Kidney (tissue), 14 donors: ENCODE measurements around the gene GDE1. TPM values are rescaled to one million over a fixed set of nuclear protein-coding genes. Genes with fewer than 3 reads are reported as not detected.

Source experiments
- DNase-seq, 5 donors: peaks; one replicate each; pipeline ENCODE4 v3.0.0-alpha.2; 2013 to 2020
- FAIRE-seq: peaks from 2 replicates; lab custom pipeline; 2012; peaks lifted over from hg19 to GRCh38; lab: Jason Lieb, UNC
- H3K27ac ChIP-seq, 2 donors: one replicate each; pipeline ENCODE4 v1.7.0; 2013; ENCODE audit warnings: low read depth in 2 of 2, low read length in 2 of 2, inconsistent platforms in 1 of 2
- H3K27me3 ChIP-seq: one replicate; pipeline ENCODE4 v1.7.1; 2013; ENCODE audit warnings: low read length, inconsistent platforms; ENCODE audit not compliant: control insufficient read depth, insufficient read depth
- H3K36me3 ChIP-seq, 3 donors: one replicate each; pipeline versions ENCODE4 v1.7.0 to v1.7.1; 2013; ENCODE audit warnings: low read length in 3 of 3, control low read depth in 1 of 3, inconsistent platforms in 1 of 3; ENCODE audit not compliant: insufficient read depth in 3 of 3, control insufficient read depth in 2 of 3
- H3K4me1 ChIP-seq, 3 donors: one replicate each; pipeline versions ENCODE4 v1.7.0 to v1.7.1; 2013; ENCODE audit warnings: low read length in 3 of 3, inconsistent platforms in 1 of 3, low read depth in 1 of 3; ENCODE audit not compliant: control insufficient read depth in 2 of 3, insufficient read depth in 2 of 3
- H3K4me3 ChIP-seq, 3 donors: one replicate each; pipeline versions ENCODE4 v1.7.0 to v1.8.1; 2013; ENCODE audit warnings: low read length in 3 of 3, control low read depth in 1 of 3, inconsistent platforms in 1 of 3
- H3K9ac ChIP-seq, 3 donors: one replicate each; pipeline versions ENCODE4 v1.7.0 to v1.7.1; 2013; ENCODE audit warnings: low read length in 3 of 3, control low read depth in 1 of 3, inconsistent platforms in 1 of 3
- H3K9me3 ChIP-seq, 3 donors: one replicate each; pipeline versions ENCODE4 v1.7.0 to v1.7.1; 2013; ENCODE audit warnings: low read length in 3 of 3, control low read depth in 1 of 3, inconsistent platforms in 1 of 3; ENCODE audit not compliant: control insufficient read depth in 2 of 3, insufficient read depth in 1 of 3
- CTCF ChIP-seq: IDR thresholded peaks from 3 replicates; pipeline ENCODE4 v1.5.1; 2012; ENCODE audit warnings: mild to moderate bottlenecking, moderate library complexity, borderline replicate concordance; ENCODE audit not compliant: insufficient read depth; ENCODE audit errors: extremely low read depth
- intact Hi-C: fragments of 100-400 bp; cut with DNase I; formaldehyde crosslinking; loops from one replicate; pipeline ENCODE4 v1.11.1; 2022
- polyA plus RNA-seq: library from polyadenylated mRNA; stranded (reverse); fragments of 350-450 nt; fragmentation: Illumina TruSeq; extraction: RNeasy Lipid Tissue Mini Kit (QIAGEN cat#74804); gene quantifications from one replicate; pipeline ENCODE4 v1.2.3, GENCODE V29; 2014; ENCODE audit warnings: low read depth, low replicate concordance; ENCODE audit not compliant: insufficient read depth
- total RNA-seq: library from RNA; stranded (reverse); fragmentation: NEBNext Ultra II Directional; extraction: Animal tissue kit (Norgen Biotek cat#: 25700); gene quantifications from one replicate; pipeline ENCODE4 v1.2.1, GENCODE V29; 2021
- donor health status: control.
- donor health status: control.
- donor health status: control.
- donor health status: control.
- donor health status: control.
- donor health status: DM: yes; HTN: yes; CAD: no.
- donor health status: Normal renal cell carcinoma (clear cell type).

The GDE1 gene
- total and polyA plus RNA-seq, 2 donors from 2014 or later, result 48.2 to 54.7 TPM

GRCh38 chr16:19524356-19524615 lies 2.4 kb upstream of the GDE1 start:
- no peak for TF ChIP-seq CTCF
- intact Hi-C loops, result no loop called here
- H3K9ac ChIP-seq, result peak overlapping the region; percentile 74 to 79 (median 77)
- DNase-seq, result no peak
- peak overlapping the region; percentile 87 to 90 (median 88) for H3K4me3 ChIP-seq
- peaks cover 0 to 6% (median 0%) of the 10 kb centered on the region in 3 donors for H3K36me3 ChIP-seq
- H3K27me3 ChIP-seq, result no peaks in the 10 kb centered on the region
- H3K9me3 ChIP-seq, result no peaks in the 10 kb centered on the region
- no peak overlapping the region for H3K27ac ChIP-seq
- peaks cover 8 to 13% (median 8%) of the 10 kb centered on the region in 3 donors for H3K4me1 ChIP-seq
- no peak for FAIRE-seq

- peak within 1 kb of the TSS; percentile 41 to 47 for H3K27ac ChIP-seq
- FAIRE-seq (peak; percentile 54), DNase-seq (peak; percentile 96 to 99 (median 98))
- peak within 1 kb of the TSS; percentile 74 to 79 (median 77) for H3K9ac ChIP-seq
- intact Hi-C loops, result no loop called here
- H3K27me3 ChIP-seq, result no peaks in the 10 kb centered on the region
- H3K4me3 ChIP-seq, result peak within 1 kb of the TSS; percentile 87 to 90 (median 88)
- no peak for TF ChIP-seq CTCF
- H3K4me1 ChIP-seq, result peaks cover 8 to 13% (median 8%) of the 10 kb centered on the region in 3 donors
- no peaks in the 10 kb centered on the region for H3K9me3 ChIP-seq
- H3K36me3 ChIP-seq, result peaks cover 0 to 6% (median 0%) of the 10 kb centered on the region in 3 donors
Observed at GRCh38 chr16:19523559-19524355, 1.9 kb upstream of the GDE1 start, which contains the start of gene CCP110. Gene CCP110, plus strand, starts transcription at chr16:19523942. Its CDS starts 3,940 bp downstream, at chr16:19527882.

GRCh38 chr16:19523184-19523558 lies 1.3 kb upstream of the GDE1 start:
- DNase-seq (peak in 3 of 5 donors; percentile 14 to 76 (median 68)), FAIRE-seq (no peak)
- Histone ChIP-seq H3K9ac (no peak overlapping the region), H3K27me3 (no peaks in the 10 kb centered on the region), H3K36me3 (peaks cover 0 to 3% (median 0%) of the 10 kb centered on the region in 3 donors), H3K27ac (no peak overlapping the region), H3K4me1 (peaks cover 8 to 13% (median 8%) of the 10 kb centered on the region in 3 donors), H3K4me3 (no peak overlapping the region), H3K9me3 (no peaks in the 10 kb centered on the region)
- intact Hi-C loops, result no loop called here
- TF ChIP-seq CTCF, result no peak
